B cell (primary cell): ENCODE measurements around the gene GPBP1. TPM values are rescaled to one million over a fixed set of nuclear protein-coding genes. Genes with fewer than 3 reads are reported as not detected.

Experiments
- ATAC-seq: fragments of 200-7000 bp; cut with Tn5 transposase; one replicate; pipeline ENCODE4 v1.10.0; 2021; ENCODE audit warnings: low read depth, mild to moderate bottlenecking, moderate number of reproducible peaks, moderate library complexity
- CTCF ChIA-PET: fragments of 350-600 bp; sonication (Branson Sonifier 250); formaldehyde crosslinking; loops from one replicate; lab custom pipeline; 2021; ENCODE audit warnings: antibody characterized with exemption, inconsistent platforms; lab: Charles Lee
- POLR2A ChIA-PET: fragments of 350-600 bp; sonication (Branson Sonifier 250); formaldehyde crosslinking; loops from one replicate; lab custom pipeline; 2021; ENCODE audit warnings: antibody characterized with exemption; lab: Charles Lee
- DNase-seq: peaks from one replicate; pipeline ENCODE4 v3.0.0; 2013
- H2AFZ ChIP-seq: 2 replicates; pipeline ENCODE4 v1.6.1; 2012; ENCODE audit warnings: mild to moderate bottlenecking, low read depth, low read length; ENCODE audit not compliant: insufficient read depth, poor library complexity, severe bottlenecking
- H3K27ac ChIP-seq, 2 donors: 1 replicate in 1 of 2; 2 replicates in 1 of 2; pipeline ENCODE4 v1.5.1; 2012 to 2013; ENCODE audit warnings: low read length in 2 of 2, mild to moderate bottlenecking in 2 of 2, moderate library complexity in 1 of 2
- H3K27me3 ChIP-seq, 4 experiments: fragments of 200-600 bp in 1 of 4; sonication (generic) in 1 of 4; replicated peaks in 1 of 4; 1 replicate in 2 of 4; 2 replicates in 2 of 4; pipeline versions ENCODE4 v1.6.1 to v1.7.0; 2013 to 2016; ENCODE audit warnings: low read length in 3 of 4, mild to moderate bottlenecking in 2 of 4, mixed read lengths in 1 of 4, moderate library complexity in 1 of 4; ENCODE audit not compliant: insufficient read depth in 4 of 4, control insufficient read depth in 3 of 4; ENCODE audit errors: control extremely low read depth in 1 of 4
- H3K36me3 ChIP-seq, 2 experiments: replicated peaks in 1 of 2; 1 replicate in 1 of 2; 2 replicates in 1 of 2; pipeline versions ENCODE4 v1.6.1 to v1.7.1; 2013; ENCODE audit warnings: low read length in 1 of 2; ENCODE audit not compliant: insufficient read depth in 2 of 2, control insufficient read depth in 1 of 2; ENCODE audit errors: control extremely low read depth in 1 of 2, extremely low read depth in 1 of 2
- H3K4me1 ChIP-seq, 2 donors: fragments of 200-600 bp in 1 of 2; sonication (generic) in 1 of 2; 1 replicate in 1 of 2; 2 replicates in 1 of 2; pipeline versions ENCODE4 v1.5.1 to v1.6.1; 2013 to 2017; ENCODE audit warnings: low read length in 2 of 2; ENCODE audit not compliant: control insufficient read depth in 2 of 2, insufficient read depth in 2 of 2
- H3K4me2 ChIP-seq: replicated peaks from 2 replicates; pipeline ENCODE3; 2012; ENCODE audit warnings: mild to moderate bottlenecking, low read depth, low read length; ENCODE audit not compliant: poor library complexity, severe bottlenecking
- H3K4me3 ChIP-seq, 5 experiments: fragments of 200-600 bp in 1 of 5; sonication (generic) in 1 of 5; 1 replicate in 3 of 5; 2 replicates in 2 of 5; pipeline versions ENCODE4 v1.5.1 to v1.7.0; 2011 to 2016; ENCODE audit warnings: low read length in 4 of 5, mild to moderate bottlenecking in 4 of 5, low read depth in 2 of 5, control low read depth in 1 of 5, moderate library complexity in 1 of 5; ENCODE audit not compliant: insufficient read depth in 1 of 5; ENCODE audit errors: control extremely low read depth in 1 of 5, extremely low read depth in 1 of 5
- H3K79me2 ChIP-seq: fragments of 200-600 bp; sonication (generic); one replicate; pipeline ENCODE4 v1.6.0; 2016; ENCODE audit warnings: low read length; ENCODE audit not compliant: control insufficient read depth, insufficient read depth
- H3K9ac ChIP-seq: fragments of 200-600 bp; sonication (generic); 2 replicates; pipeline ENCODE4 v1.6.1; 2017; ENCODE audit warnings: mild to moderate bottlenecking, low read length, moderate library complexity
- H3K9me3 ChIP-seq, 3 donors: one replicate each; pipeline versions ENCODE4 v1.6.1 to v1.7.1; 2013; ENCODE audit warnings: low read length in 2 of 3; ENCODE audit not compliant: control insufficient read depth in 2 of 3, insufficient read depth in 1 of 3; ENCODE audit errors: control extremely low read depth in 1 of 3
- H4K20me1 ChIP-seq: 2 replicates; pipeline ENCODE4 v1.6.0; 2012; ENCODE audit warnings: mild to moderate bottlenecking, low read length; ENCODE audit not compliant: insufficient read depth, control insufficient read depth, poor library complexity, severe bottlenecking
- H3K27ac Mint-ChIP-seq: one replicate; pipeline ENCODE4 v1.8.0; 2021; ENCODE audit warnings: mixed read lengths
- H3K27me3 Mint-ChIP-seq: one replicate; pipeline ENCODE4 v1.8.0; 2021; ENCODE audit warnings: mixed read lengths
- H3K4me1 Mint-ChIP-seq: one replicate; pipeline ENCODE4 v1.8.0; 2021; ENCODE audit warnings: mixed read lengths
- H3K4me3 Mint-ChIP-seq: one replicate; pipeline ENCODE4 v1.8.0; 2021; ENCODE audit warnings: mixed read lengths
- H3K9me3 Mint-ChIP-seq: one replicate; pipeline ENCODE4 v1.8.0; 2022; ENCODE audit warnings: mixed read lengths; ENCODE audit not compliant: insufficient read depth
- CTCF ChIP-seq: fragments of 200-600 bp; IDR thresholded peaks from one replicate; pipeline ENCODE4 v1.8.0; 2022; ENCODE audit warnings: antibody characterized with exemption, mild to moderate bottlenecking
- EZH2 ChIP-seq: IDR thresholded peaks from 2 replicates; pipeline ENCODE4 v1.6.1; 2012; ENCODE audit warnings: borderline replicate concordance, low read depth, mild to moderate bottlenecking, moderate library complexity, low read length; ENCODE audit not compliant: insufficient read depth, poor library complexity, severe bottlenecking
- WGBS: methylation state at CpG from one replicate; pipeline ENCODE4 v1.1.5; 2013; ENCODE audit warnings: missing lambda C conversion rate; ENCODE audit not compliant: insufficient coverage; 5-methylcytosine and 5-hydroxymethylcytosine counted together
- intact Hi-C: fragments of 100-400 bp; cut with micrococcal nuclease; formaldehyde crosslinking; loops from one replicate; pipeline ENCODE4 v1.10.0; 2022
- polyA plus RNA-seq: library from polyadenylated mRNA; depleted of rRNA; stranded (reverse); fragments of >200 nt; gene quantifications from 2 replicates; pipeline ENCODE4 v1.2.3, GENCODE V29; 2012
- total RNA-seq, 2 donors: library from RNA; stranded (reverse); fragments of 120-200 nt in 1 of 2; gene quantifications; 1 replicate in 1 of 2; 2 replicates in 1 of 2; pipeline versions ENCODE4 v1.2.3 to v1.2.4, GENCODE V29; 2013 to 2022

Gene GPBP1
- total and polyA plus RNA-seq, 2 donors (not counting 1 experiment from before 2014, with no cell fraction given) = 30.9 to 152 TPM

- H3K9me3 ChIP-seq = no peaks in the 10 kb centered on the region
- intact Hi-C loops = no loop called here
Measured at GRCh38 chr5:57291894-57292293, 118.0 kb downstream of the GPBP1 start.

DNA sequence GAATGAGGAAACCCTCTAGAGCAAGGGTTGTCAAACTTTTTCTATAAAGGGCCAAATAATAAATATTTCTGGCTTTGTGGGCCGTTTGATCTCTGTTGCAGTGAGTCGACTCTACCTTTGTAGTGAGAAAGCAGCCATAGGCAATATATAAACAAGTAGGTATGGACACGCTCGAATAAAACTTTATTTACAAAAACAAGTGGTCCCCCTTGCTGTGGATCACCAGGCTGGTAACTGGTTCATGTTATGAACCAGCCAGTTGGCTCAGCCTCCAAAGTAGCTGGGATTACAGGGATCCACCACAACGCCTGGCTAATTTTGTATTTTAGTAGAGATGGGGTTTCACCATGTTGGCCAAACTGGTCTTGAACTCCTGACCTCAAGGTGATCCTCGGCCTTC is 118.5 kb downstream of the GPBP1 start:
- whole genome bisulfite sequencing = 96% methylated on average over 4 of the region's 6 CpGs
- CTCF ChIA-PET = no interaction called here
- Mint-ChIP-seq H3K9me3 (peaks cover 3% of the 10 kb centered on the region), H3K27me3 (no peaks in the 10 kb centered on the region), H3K27ac (no peak overlapping the region), H3K4me3 (no peak overlapping the region), H3K4me1 (no peaks in the 10 kb centered on the region)
- POLR2A ChIA-PET = no interaction called here
- DNase-seq (no peak), ATAC-seq (no peak)
- no peak overlapping the region for H3K27ac ChIP-seq
- intact Hi-C loops = no loop called here
- H3K79me2 ChIP-seq = no peaks in the 10 kb centered on the region
- no peak overlapping the region for H3K4me2 ChIP-seq
- H3K9me3 ChIP-seq = no peaks in the 10 kb centered on the region
- H3K36me3 ChIP-seq = no peaks in the 10 kb centered on the region
- no peaks in the 10 kb centered on the region for H4K20me1 ChIP-seq
- no peak for TF ChIP-seq CTCF
- TF ChIP-seq EZH2 = no peak
- no peak overlapping the region for H3K9ac ChIP-seq
- H3K4me3 ChIP-seq = no peak overlapping the region
- no peak overlapping the region for H2AFZ ChIP-seq
- no peaks in the 10 kb centered on the region for H3K27me3 ChIP-seq
- H3K4me1 ChIP-seq = no peaks in the 10 kb centered on the region

More at GRCh38 chr5:57291894-57292293, 118.0 kb downstream of the GPBP1 start:
- Mint-ChIP-seq H3K4me1 (no peaks in the 10 kb centered on the region), H3K9me3 (peaks cover 3% of the 10 kb centered on the region), H3K27me3 (no peaks in the 10 kb centered on the region), H3K4me3 (no peak overlapping the region), H3K27ac (no peak overlapping the region)
- Histone ChIP-seq H2AFZ (no peak overlapping the region), H3K27ac (no peak overlapping the region), H3K79me2 (no peaks in the 10 kb centered on the region), H4K20me1 (no peaks in the 10 kb centered on the region), H3K4me1 (no peaks in the 10 kb centered on the region), H3K36me3 (no peaks in the 10 kb centered on the region), H3K9ac (no peak overlapping the region), H3K4me3 (no peak overlapping the region), H3K27me3 (no peaks in the 10 kb centered on the region), H3K4me2 (no peak overlapping the region)
- DNase-seq (no peak), ATAC-seq (no peak)
- CTCF ChIA-PET = no interaction called here
- 93% methylated on average over 2 of the region's 4 CpGs for WGBS
- TF ChIP-seq EZH2 (no peak), CTCF (no peak)
- POLR2A ChIA-PET = no interaction called here
